GM12875 (cell line): ENCODE measurements around the gene POTEI.
"Not testable (repeated sequence)": the region's sequence is repeated elsewhere in the genome, so short reads cannot be mapped to it uniquely, and the experiment has no call there.

Source experiments
- H3K4me3 ChIP-seq: one replicate; pipeline ENCODE4 v1.5.1; 2011; ENCODE audit warnings: low read depth, low read length, control low read depth
- CTCF ChIP-seq: IDR thresholded peaks from 2 replicates; pipeline ENCODE4 v1.5.1; 2011; ENCODE audit warnings: low read depth, mild to moderate bottlenecking, control low read depth, inconsistent platforms, low read length, moderate library complexity, borderline replicate concordance; ENCODE audit not compliant: insufficient read depth

POTEI gene

DNA sequence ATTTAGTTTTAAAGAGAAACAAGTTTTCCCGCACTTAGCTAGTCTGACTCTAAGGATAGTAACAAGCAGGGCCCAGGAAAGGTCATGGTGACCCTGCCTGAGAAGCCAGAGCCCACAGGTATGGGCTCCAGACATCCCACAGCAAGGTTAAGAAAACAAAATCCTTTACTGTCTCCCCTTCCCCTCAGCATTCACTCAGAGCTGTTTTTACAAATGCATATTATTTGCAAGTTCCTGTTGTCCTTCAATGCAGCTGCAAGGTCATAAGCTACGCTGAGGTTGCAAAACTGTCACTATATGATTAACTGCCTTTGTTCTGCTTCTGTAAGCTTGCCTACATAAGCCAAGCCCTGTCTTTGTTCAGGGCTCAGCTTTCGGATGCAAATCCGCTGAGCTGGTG, 18.1 kb downstream of the POTEI start:
- not testable (repeated sequence) for H3K4me3 ChIP-seq

DNA sequence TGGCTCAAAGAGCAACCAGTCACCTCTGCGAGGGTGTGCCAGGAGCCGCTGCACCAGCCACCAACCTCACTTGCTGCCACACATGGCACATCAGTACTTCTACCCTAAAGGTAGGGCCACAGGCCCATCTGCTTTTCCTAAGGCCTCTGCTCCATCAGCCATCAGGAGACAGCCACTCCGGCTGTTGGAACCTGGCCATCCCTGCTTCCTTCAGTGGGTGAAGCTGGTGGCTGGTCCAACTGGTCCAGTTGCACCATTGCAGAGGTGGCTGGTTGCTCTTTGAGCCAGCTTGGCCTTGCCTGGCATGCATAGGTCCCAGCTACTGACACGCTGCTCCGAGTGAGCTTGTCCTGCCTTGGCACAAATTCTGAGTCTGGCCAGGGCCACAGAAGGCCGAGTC, 53.7 kb downstream of the POTEI start:
- not testable (repeated sequence) for H3K4me3 ChIP-seq

DNA sequence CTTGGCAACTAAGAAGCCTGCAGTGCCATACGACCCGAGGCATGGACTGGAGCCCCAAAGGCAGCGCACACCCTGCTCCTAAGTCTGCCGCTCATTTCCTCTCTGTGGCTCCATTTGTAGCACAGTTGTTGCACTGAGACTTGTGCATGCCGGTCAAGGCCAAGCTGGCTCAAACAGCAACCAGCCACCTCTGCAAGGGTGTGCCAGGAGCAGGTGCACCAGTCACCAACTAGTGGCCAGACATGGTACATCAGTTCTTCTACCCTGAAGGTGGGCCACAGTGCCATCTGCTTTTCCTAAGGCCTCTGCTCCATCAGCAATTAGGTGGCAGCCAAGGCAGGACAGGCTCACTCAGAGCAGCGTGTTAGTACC, 54.4 kb downstream of the POTEI start:
- H3K4me3 ChIP-seq = not testable (repeated sequence)

GRCh38 chr2:130453955-130454711, 55.0 kb downstream of the POTEI start:
- H3K4me3 ChIP-seq = not testable (repeated sequence)

DNA sequence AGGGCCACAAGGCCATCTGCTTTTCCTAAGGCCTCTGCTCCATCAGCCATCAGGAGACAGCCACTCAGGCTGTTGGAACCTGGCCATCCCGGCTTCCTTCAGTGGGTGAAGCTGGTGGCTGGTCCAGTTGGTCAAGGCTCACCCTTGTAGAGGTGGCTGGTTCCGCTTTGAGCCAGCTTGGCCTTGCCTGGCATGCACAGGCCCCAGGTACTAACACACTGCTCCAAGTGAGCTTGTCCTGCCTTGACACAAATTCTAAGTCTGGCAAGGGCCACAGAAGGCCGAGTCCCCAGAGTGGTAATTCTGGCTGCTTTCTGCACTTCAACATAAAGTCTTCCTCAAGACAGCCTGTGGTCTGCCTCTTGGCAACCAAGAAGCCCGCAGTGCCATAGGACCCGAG, 56.2 kb downstream of the POTEI start:
- not testable (repeated sequence) for H3K4me3 ChIP-seq

- H3K4me3 ChIP-seq = not testable (repeated sequence)
Observed at GRCh38 chr2:130451823-130452222, 57.3 kb downstream of the POTEI start.

DNA sequence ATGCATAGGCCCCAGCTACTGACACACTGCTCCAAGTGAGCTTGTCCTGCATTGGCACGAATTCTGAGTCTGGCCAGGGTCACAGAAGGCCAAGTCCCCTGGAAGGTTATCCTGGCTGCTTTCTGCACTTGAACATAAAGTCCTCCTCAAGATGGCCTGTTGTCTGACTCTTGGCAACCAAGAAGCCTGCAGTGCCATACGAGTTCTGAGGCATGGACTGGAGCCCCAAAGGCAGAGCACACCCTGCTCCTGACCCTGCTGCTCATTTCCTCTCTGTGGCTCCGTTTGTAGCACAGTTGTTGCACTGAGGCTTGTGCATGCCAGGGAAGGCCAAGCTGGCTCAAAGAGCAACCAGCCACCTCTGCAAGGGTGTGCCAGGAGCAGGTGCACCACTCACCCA, 57.9 kb downstream of the POTEI start:
- not testable (repeated sequence) for H3K4me3 ChIP-seq

GRCh38 chr2:130450366-130450765, 58.8 kb downstream of the POTEI start:
- H3K4me3 ChIP-seq = not testable (repeated sequence)

GRCh38 chr2:130427631-130428030, 81.5 kb downstream of the POTEI start:
- H3K4me3 ChIP-seq = peak overlapping the region; percentile 37
- peak; percentile 31; the same call in 1 of the 2 replicates for TF ChIP-seq CTCF

DNA sequence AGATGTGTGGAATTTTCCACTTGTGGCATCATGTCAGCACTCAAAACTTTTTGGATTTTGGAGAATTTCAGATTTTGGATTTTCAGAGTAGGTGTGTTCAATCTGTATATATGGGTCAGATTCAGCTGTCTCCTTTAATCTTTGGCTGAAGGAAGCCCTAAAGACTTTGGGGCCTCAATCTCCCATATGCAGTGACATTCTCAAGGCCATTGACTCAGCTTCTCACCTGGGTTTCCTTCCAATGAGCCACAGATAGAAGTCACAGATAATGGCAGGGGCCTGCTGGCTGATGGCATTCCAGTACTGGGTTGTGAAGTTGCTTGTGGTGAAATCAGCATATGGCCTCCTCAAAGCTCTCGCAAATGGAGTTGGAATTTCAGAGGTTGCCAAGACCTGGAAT, 90.3 kb downstream of the POTEI start:
- not testable (repeated sequence) for H3K4me3 ChIP-seq

DNA sequence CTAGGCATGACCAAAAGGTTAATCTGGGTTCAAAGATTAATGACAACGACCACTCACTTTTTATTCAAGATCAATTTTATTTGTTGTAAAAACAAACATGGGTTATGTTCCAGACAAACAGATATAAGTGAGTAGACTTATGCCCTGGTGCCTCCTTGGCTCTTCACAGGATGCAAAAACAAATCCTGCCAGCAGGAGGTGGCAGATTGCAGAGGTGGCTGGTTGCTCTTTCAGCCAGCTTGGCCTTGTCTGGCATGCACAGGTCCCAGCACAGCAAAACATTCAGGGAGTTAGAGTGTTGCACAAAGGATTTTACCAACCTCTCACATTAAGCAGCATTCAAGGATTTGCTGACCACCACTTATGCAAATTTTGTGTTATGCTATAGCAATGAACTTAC, 92.4 kb downstream of the POTEI start:
- not testable (repeated sequence) for H3K4me3 ChIP-seq
- peak; percentile 13; the same call in 1 of the 2 replicates for TF ChIP-seq CTCF
